T follicular helper cell (primary cell): ENCODE measurements around the gene XPO5.
"Not testable (repeated sequence)": the region's sequence is repeated elsewhere in the genome, so short reads cannot be mapped to it uniquely, and the experiment has no call there.

Experiments
- DNase-seq: peaks from one replicate; pipeline ENCODE4 v3.0.0-alpha.2; 2020; ENCODE audit warnings: low read depth
- total RNA-seq, 2 experiments: gene quantifications; one replicate each; lab custom pipeline; 2026; lab: John Stamatoyannopoulos, UW

Gene XPO5
- total RNA-seq = 81.9 to 223 reads per million in 2 experiments

DNA sequence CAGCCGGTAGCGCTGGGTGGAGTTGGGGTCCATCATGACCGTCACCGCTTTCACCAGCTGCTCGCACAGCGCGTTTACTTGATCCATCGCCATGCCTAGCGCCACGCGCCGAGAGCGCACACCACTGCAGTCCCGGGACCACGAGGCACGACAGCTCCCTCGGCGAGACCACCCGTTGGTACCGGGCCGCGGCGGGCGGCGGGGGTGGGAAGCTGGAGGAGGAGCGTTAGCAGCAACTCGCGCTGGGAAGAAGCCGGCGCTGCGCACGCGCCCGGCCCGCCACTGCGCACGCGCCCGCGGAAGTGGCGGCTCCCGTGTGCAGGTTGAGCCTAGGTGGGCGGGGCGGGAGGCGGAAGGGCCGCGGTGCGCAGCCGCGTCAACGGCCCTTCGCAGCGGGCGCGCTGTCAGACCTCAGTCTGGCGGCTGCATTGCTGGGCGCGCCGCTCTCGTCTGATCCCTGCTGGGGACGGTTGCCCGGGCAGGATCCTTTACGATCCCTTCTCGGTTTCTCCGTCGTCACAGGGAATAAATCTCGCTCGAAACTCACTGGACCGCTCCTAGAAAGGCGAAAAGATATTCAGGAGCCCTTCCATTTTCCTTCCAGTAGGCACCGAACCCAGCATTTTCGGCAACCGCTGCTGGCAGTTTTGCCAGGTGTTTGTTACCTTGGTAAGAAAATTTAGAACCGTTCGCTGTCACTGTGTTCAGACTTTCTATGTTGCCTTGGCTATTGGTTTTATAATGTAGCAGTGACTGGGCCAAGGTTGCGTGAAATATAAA lies at the start of gene XPO5, which contains the start of gene POLH:
TSS of gene XPO5 (minus strand) at position 267 of the 780 bp plus-strand sequence. CDS start at position 93, 174 bp downstream.
TSS of gene POLH (plus strand) at position 414 of the 780 bp plus-strand sequence. CDS start 6,135 bp downstream, outside the sequence.
- DNase-seq = peak; percentile 85

DNA sequence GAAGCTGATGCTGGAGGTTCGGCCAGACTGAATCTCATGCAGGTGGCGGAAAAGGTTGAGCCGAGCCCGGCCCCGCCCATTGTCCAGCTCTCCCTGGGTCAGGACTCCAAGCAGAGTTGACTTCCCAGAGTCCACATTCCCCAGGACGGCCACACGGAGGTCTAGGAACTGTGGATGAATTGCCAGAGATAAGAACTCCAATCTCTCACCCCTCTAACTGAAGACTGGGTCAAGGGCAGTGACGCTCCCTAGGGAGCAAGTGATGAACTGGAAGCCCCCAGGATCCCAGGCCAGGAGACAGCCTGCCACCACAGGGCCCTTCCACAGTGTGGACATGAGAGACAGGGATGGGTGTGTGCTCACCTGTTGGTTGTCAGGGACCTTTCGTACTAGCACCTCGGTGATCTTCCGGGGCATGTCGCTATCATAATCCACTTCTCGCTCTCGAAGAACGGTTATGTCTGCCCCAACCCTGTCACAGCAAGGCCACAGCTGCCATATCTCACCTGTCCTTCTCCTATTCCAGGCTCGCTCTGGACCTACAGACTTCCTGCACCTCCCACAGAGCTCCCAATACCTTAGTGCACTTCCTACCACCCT lies 49.7 kb upstream of the XPO5 start:
- no peak for DNase-seq

DNA sequence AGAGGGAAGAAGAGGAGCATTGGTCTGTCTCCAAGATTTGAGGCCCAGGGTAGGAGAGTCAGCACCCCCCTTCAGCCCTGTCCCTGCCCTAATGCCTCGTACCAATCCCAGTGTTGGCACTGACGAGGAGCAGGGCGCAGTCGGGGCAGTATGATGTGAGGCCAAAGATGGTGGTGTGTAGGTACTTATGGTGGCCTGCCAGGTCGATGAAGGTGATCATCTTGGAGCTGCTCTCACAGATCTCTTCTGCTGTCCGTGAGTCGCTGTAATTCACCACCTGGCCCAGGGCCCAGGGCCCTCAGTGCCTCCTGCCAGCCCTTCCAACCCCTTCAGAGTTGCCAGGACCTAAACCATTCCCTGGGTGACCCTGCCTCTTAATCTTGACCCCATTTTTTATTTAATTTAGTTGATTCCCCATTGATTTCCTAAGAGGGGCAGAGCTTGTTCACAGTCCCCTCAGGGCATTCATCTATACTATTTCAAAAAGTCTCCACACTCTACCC lies 49.0 kb upstream of the XPO5 start:
- no peak for DNase-seq

DNA sequence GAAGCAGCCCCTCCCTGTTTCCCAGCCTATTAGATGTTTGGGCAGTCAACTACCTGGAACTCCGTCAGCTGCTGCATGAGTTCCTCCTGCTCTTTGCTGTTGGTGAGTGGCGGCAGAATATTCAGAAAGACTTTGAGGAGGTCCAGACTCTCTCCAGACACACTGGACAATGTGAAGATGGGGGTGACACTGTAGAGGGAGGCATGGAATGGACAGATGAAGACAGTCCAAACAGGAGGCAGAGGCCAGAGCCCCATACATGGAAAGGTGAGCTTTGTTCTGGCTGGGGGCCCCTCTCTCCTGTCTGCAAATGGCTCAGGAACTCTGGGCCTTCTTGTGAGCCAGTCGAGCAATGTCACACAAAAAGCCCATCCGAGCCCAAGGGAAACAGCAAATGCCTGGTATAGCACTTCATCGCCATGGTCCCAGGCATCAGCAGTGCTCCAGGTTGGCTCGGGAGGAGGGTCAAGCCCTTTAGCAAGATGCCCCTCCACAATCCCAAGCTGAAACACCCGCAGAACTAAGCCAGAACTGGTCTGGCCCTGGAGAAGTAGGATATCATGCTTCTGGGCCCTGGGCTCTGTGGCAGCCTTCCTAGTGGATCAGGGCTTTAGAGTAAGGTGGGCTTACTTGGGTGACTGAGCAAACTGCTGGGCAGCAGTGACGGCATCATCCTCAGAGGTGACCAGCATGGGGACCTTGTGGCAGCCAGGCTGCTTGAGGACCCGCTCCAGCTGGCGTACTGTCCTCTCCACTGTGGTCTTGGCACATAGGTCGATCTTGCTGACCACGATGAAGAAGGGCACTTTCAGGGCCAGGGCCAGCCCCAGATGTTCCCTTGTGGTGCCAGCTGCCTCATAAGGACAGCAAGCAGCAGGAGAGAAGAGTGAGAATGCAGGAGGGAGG lies 48.3 kb upstream of the XPO5 start:
- no peak for DNase-seq

DNA sequence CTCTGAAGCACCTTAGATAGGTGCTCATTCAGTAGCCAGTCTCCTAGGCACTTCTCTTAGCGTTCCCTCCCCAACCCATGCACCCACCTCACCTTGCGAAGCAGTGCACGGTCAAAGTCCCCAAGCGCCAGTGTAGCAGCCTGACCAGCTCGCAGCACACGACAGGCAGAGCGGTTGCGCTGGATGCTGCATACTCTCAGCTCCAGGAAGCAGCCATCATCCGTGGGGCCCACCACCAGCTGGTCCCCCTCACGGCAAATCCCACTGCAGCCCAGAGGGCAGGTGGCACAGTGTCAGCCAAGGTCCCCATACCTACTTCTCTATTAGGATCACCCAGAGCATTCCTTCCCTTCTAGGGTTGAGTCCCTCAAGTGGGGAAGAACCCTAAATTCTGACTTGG lies 46.7 kb upstream of the XPO5 start:
- no peak for DNase-seq

DNA sequence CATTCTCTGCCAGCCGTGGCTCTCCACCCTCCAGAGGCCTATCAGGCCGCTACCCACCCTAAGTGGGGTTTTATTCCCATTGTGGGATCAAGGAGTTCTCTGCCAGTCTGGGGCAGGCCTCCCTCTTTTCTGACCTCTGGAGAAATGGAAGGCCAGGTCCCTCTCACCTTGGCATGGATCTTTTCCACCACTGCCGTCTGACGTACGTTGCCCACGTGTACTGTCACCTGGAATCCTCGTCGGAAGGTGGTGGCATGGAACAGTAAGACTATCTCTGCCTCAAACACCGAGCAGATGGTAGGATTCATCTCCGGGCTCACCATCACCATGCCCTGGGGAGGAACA lies 46.0 kb upstream of the XPO5 start:
- DNase-seq = no peak

DNA sequence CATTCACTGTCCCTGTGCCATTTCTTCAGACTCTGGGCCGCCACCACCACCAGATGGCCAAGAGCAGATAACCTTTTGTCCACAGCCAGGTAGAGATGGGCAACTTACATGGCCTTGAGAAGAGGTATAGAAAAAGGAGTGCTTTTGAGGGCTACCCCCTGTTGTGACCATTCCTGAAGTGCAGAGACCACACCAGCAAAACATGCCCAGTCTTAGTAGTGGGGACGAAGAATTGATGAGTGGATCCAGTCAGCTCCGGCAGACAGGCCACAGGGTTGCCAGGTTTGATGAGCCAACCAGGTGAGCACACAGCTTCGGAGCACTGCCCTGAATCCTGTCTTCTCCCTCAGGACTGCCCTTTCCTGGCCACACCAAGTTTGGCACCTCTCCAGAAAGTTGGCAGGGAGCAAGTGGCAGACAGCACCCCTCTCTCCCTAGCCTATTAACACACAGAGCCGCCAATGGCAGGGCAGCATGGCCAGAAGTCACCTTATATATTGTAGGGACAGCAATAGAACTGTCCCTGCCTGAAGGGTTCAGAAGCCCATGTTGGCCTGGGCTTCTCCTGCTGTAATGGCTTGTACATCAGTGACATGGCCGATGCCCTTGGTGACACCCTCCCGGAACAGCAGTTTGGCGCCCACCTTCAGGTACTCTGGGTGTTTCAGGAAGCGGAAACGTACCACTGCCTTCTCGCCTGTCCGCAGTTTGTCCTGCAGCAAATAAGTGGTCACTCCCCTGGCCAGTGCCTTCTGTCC lies 45.4 kb upstream of the XPO5 start:
- DNase-seq = no peak

DNA sequence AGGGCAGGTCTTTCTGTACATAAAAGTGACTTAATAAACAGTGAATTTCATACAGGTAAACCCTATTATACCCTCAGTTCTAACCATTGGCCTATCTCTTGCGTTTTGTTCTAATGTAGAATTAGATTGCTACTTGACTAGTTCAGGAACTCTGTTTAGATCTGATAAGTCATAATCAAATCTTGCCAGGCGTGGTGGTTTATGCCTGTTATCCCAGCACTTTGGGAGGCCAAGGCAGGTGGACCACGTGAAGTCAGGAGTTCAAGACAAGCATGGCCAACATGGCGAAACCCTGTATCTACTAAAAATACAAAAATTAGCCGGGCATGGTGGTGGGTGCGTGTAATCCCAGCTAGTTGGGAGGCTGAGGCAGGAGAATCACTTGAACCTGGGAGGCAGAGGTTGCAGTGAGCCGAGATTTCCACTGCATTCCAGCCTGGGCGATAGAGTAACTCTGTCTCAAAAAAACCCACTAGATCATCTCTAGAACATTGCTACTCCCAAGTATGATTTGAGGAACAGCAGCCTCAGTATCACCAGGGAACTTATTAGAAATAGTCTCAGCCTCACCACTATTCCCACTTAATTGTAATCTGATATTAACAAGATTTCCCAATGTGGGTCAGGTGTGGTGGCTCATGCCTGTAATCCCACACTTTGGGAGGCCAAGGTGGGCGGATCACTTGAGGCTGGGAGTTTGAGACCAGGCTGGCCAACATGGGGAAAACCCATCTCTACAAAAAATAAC lies 41.1 kb upstream of the XPO5 start:
- no peak for DNase-seq

DNA sequence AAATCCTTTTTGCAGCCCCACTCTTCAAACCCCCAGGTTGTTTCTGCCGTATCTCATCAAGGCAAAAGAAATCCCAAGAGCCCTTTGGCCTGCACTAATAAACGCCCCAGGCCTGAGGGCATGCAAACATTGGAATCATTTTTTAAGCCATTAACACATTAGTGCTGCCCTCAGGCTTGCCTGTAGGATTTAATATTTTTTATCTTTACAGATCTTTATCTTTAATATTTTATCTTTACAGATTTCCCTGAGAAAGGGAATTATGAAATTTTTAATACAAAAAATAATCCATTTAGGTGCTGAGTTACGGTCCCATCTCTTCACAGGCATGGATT lies 38.5 kb upstream of the XPO5 start:
- DNase-seq = no peak

DNA sequence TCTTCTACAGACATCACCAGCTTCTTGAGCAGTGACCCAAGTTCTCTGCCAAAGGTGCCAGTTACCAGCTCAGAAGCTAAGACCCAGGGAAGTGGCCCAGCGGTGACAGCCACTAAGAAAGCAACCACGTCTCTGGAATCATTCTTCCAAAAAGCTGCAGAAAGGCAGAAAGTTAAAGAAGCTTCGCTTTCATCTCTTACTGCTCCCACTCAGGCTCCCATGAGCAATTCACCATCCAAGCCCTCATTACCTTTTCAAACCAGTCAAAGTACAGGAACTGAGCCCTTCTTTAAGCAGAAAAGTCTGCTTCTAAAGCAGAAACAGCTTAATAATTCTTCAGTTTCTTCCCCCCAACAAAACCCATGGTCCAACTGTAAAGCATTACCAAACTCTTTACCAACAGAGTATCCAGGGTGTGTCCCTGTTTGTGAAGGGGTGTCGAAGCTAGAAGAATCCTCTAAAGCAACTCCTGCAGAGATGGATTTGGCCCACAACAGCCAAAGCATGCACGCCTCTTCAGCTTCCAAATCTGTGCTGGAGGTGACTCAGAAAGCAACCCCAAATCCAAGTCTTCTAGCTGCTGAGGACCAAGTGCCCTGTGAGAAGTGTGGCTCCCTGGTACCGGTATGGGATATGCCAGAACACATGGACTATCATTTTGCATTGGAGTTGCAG lies 38.0 kb upstream of the XPO5 start:
- DNase-seq = no peak

DNA sequence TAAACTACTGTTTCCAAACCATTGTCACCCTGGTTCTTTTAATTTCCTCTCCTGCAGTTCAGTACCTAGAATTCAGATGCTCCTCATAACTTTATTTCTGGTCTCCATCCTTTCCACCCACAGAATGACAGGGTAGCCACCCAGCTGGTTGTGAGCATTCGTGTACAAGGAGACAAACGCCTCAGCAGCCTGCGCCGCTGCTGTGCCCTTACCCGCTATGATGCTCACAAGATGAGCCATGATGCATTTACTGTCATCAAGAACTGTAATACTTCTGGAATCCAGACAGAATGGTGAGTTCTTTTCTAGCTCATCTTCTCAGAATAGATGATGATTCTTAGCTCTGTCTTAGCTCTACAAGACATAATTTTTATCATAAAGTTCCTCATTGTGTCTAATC lies 34.6 kb upstream of the XPO5 start:
- no peak for DNase-seq

DNA sequence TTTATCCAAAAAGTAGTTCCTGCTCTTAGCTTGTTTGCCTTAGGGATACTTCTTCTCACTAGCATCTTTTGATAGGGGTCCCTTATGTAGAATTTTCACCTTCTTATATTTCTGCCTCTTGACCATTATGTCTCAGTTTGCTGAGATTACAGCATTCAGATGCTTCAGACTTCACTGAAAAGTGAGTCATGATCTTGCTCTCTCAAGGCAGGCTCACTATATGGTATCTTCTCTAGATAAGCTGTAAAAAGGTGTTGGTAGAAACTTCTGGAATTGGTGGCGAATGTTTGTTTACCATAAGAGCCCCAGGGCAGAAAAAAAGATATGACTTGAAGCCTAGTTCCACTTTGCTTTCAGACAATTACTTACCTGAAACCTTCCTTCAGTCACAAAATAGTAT lies 33.6 kb upstream of the XPO5 start:
- no peak for DNase-seq

DNA sequence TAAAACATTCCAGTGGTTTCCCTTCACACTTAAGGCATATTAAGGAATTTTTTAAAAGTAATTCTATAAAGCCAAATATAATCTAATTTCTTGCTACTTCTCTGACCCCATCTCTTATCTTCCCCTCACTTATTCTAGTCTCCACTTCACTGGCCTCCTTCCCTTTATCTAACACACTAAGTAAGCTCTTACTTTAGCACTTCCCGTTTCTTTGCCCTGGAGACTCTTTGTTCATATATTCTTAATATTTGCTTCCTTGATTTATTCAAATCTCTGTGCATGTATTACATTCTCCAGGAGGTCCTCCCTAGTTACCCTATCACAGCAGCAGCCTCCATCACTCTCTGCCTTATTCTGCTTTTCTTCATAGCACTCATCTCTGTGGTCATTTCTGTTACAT lies 33.0 kb upstream of the XPO5 start:
- no peak for DNase-seq

DNA sequence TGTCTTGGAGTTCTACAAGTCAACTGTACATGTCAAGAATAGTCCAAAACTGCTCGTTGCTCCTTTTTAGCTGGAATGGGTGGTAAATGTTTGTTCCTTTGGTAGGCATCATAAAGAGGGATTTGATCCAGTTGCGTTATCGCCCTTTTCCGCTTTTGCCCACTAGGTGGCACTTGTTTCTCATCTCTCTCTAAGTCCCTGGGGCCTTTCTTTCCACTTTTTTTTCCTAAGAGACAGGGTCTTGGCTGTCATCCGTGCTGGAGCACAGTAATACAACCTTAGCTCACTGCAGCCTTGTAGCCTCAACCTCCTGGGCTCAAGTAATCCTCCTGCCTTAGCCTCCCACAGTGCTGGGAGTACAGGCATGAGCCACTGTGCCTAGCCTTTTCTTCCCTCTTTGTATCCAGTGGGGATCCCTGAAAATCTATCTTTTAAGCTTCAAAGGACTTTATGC lies 32.5 kb upstream of the XPO5 start:
- peak; percentile 34 for DNase-seq

DNA sequence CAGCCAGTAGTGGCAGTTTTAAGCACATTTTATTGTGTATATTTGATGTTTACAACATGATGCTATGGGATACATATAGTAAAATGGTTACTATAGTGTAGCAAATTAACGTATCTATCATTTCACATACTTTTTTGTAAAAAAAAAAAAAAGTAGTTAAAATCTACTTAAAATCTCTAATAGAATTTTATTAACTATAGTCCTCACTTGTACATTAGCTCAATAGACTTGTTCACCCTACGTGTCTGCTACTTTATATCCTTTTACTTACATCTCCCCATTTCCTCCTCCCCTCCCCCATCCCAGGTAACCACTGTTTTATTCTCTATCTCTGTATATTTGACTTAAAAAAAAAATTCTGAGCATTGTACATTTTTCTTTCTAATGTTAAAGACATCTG lies 30.2 kb upstream of the XPO5 start:
- DNase-seq = no peak

DNA sequence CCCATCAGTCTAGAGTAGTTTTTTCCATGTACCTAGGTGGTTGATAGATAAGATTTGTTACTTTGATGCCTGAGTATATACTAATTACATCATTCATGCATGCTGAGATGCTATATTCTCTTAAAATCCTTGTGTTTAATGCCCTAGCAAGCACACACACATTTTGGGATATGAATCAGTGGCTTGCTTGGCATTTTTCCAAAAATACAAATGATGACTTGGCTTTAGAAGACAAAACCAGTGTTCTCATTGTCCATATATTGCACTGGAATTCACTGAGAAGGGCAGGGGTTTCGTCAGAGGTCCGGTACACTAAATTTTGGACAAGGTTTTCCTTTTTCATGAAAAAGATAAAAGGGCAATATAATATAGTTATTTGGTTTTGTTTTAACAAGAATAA lies 28.3 kb upstream of the XPO5 start:
- DNase-seq = no peak

DNA sequence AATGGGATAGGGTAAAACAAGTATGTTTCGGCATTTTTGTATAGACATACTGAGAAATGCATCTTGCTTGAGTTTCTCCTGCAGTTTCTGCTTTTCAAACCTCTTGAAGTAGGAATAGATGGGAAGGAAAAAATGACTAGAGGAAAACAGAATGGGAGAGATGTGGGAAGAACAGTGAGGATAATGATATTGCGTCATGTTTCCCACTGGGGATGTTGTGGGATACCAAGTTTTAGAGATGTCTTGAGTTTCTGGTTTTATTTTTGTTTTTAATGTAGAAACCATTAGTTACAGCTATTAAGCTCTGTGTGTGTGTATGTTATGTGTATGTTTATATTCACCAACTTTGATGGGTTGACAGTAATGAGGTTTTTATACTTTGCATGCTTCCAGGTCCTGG lies 24.8 kb upstream of the XPO5 start:
- DNase-seq = no peak

DNA sequence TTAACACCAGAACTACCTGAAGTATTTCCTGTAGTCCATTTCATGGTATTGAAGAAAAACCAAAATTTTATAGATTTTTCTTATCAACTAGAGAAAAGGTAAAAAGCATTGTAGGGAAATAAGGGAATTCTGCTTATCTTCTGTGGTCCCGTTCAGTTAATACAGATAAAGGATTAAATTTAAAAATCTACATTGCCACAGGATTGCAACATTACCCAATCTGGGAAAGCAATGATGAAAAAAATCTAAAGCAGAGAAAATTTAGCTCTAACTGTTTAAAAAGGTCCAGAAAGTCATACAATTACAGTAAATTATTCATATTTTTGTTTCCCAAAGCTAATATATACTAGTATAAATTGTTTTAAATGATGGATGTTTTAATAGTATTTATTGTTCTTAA lies 18.1 kb upstream of the XPO5 start:
- no peak for DNase-seq

DNA sequence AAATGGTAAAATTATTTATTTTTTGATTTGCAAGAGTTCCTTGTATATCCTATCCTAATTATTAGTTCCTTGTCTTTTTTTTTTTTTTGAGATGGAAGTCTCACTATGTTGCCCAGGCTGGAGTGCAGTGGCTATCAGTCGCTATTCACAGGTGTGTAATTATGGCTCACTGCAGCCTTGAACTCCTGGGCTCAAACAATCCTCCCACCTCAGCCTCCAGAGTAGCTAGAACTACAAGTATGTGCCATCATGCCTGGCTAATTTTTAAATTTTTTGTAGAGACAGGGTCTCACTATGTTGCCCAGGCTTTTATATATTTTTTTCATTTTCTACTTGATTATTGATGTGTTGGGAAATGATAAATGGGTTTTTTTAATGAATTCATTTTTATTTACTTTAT lies 13.7 kb upstream of the XPO5 start:
- not testable (repeated sequence) for DNase-seq

DNA sequence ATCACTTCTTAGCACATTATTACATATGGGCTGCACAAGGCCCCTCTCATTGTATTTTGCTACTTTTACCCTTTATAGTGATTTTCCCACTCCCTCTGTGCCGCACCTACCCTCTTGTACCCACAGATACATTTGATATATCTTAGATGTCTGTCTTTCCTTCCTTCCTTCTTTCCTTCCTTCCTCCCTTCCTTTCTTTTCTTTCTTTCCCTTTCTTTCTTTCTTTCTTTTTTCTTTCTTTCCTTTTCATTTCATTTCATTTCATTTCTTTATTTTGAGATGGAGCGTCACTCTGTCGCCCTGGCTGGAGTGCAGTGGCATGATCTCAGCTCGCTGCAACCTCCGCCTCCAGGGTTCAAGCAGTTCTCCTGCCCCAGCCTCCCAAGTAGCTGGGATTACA lies 12.4 kb upstream of the XPO5 start:
- DNase-seq = no peak
